OCI-LY3 (cell line): ENCODE measurements around the gene RIPPLY3.

Source experiments
- H2AFZ ChIP-seq: fragments of 200-600, 300-600 bp; shearing (Covaris generic); 2 replicates; pipeline ENCODE4 v1.6.0; 2014; ENCODE audit warnings: antibody characterized with exemption, low read depth, low read length
- H3K27ac ChIP-seq: fragments of 200-600, 300-600 bp; sonication (generic); 2 replicates; pipeline ENCODE4 v1.5.1; 2014; ENCODE audit warnings: mild to moderate bottlenecking, low read length, moderate library complexity, mixed read lengths
- H3K27me3 ChIP-seq: fragments of 200-600, 300-600 bp; sonication (generic); 2 replicates; pipeline ENCODE4 v1.6.1; 2014; ENCODE audit warnings: low read depth, low read length, mixed read lengths
- H3K36me3 ChIP-seq: fragments of 200-600, 300-600 bp; sonication (generic); replicated peaks from 2 replicates; pipeline ENCODE3; 2014; ENCODE audit warnings: low read depth, low read length, mixed read lengths
- H3K4me1 ChIP-seq: fragments of 300-600, 200-600 bp; sonication (generic); 2 replicates; pipeline ENCODE4 v1.6.1; 2014; ENCODE audit warnings: low read length, mixed read lengths
- H3K4me2 ChIP-seq: fragments of 200-600, 300-600 bp; sonication (generic); 2 replicates; pipeline ENCODE4 v1.6.1; 2014; ENCODE audit warnings: low read length, mixed read lengths
- H3K4me3 ChIP-seq: fragments of 300-600, 200-600 bp; sonication (generic); 2 replicates; pipeline ENCODE4 v1.5.1; 2014; ENCODE audit warnings: antibody characterized with exemption, mild to moderate bottlenecking, low read length, moderate library complexity
- H3K79me2 ChIP-seq: fragments of 300-600, 200-600 bp; shearing (Covaris generic); 2 replicates; pipeline ENCODE4 v1.6.1; 2014; ENCODE audit warnings: mild to moderate bottlenecking, low read length, mixed read lengths
- H3K9ac ChIP-seq: fragments of 300-600, 200-600 bp; shearing (Covaris generic); 2 replicates; pipeline ENCODE4 v1.6.0; 2014; ENCODE audit warnings: mild to moderate bottlenecking, low read length, moderate library complexity
- H3K9me3 ChIP-seq: fragments of 200-600, 300-600 bp; shearing (Covaris generic); 2 replicates; pipeline ENCODE4 v1.6.1; 2014; ENCODE audit warnings: low read length, mixed read lengths; ENCODE audit not compliant: insufficient read depth
- H4K20me1 ChIP-seq: fragments of 200-600, 300-600 bp; sonication (generic); 2 replicates; pipeline ENCODE4 v1.6.1; 2016; ENCODE audit warnings: low read length, mixed read lengths; ENCODE audit not compliant: insufficient read depth
- EZH2phosphoT487 ChIP-seq: fragments of 200-600 bp; shearing (Covaris generic); IDR thresholded peaks from 2 replicates; pipeline ENCODE4 v1.6.1; 2018; ENCODE audit warnings: antibody characterized with exemption, mixed run types, low read depth
- TF ChIP-seq, protein P1 (sequence below): fragments of 200-600, 300-600 bp; sonication (generic); IDR thresholded peaks from 2 replicates; pipeline ENCODE4 v1.5.1; 2014; ENCODE audit warnings: antibody characterized with exemption, low read length, low read depth

Gene RIPPLY3

GRCh38 chr21:36973986-36974850 is 32.3 kb upstream of the RIPPLY3 start:
- Histone ChIP-seq H3K27ac (no peak overlapping the region), H3K9ac (no peak overlapping the region)

GRCh38 chr21:36974851-36975192 is 31.7 kb upstream of the RIPPLY3 start:
- H3K27me3 ChIP-seq, result no peaks in the 10 kb centered on the region
- H3K9ac ChIP-seq, result no peak overlapping the region
- no peak overlapping the region for H2AFZ ChIP-seq
- no peaks in the 10 kb centered on the region for H3K9me3 ChIP-seq
- H3K4me2 ChIP-seq, result no peak overlapping the region
- no peaks in the 10 kb centered on the region for H4K20me1 ChIP-seq
- peaks cover 12% of the 10 kb centered on the region for H3K4me1 ChIP-seq
- no peaks in the 10 kb centered on the region for H3K36me3 ChIP-seq
- H3K4me3 ChIP-seq, result no peak overlapping the region
- TF ChIP-seq EZH2phosphoT487, result no peak
- TF ChIP-seq, protein P1, sequence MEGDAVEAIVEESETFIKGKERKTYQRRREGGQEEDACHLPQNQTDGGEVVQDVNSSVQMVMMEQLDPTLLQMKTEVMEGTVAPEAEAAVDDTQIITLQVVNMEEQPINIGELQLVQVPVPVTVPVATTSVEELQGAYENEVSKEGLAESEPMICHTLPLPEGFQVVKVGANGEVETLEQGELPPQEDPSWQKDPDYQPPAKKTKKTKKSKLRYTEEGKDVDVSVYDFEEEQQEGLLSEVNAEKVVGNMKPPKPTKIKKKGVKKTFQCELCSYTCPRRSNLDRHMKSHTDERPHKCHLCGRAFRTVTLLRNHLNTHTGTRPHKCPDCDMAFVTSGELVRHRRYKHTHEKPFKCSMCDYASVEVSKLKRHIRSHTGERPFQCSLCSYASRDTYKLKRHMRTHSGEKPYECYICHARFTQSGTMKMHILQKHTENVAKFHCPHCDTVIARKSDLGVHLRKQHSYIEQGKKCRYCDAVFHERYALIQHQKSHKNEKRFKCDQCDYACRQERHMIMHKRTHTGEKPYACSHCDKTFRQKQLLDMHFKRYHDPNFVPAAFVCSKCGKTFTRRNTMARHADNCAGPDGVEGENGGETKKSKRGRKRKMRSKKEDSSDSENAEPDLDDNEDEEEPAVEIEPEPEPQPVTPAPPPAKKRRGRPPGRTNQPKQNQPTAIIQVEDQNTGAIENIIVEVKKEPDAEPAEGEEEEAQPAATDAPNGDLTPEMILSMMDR, result no peak
- no peak overlapping the region for H3K27ac ChIP-seq
- H3K79me2 ChIP-seq, result no peaks in the 10 kb centered on the region

More at GRCh38 chr21:36973986-36974850, 32.3 kb upstream of the RIPPLY3 start:
- no peaks in the 10 kb centered on the region for H3K9me3 ChIP-seq
- H3K79me2 ChIP-seq, result no peaks in the 10 kb centered on the region
- TF ChIP-seq, protein P1, result no peak
- no peak for TF ChIP-seq EZH2phosphoT487
- no peaks in the 10 kb centered on the region for H3K27me3 ChIP-seq
- H2AFZ ChIP-seq, result no peak overlapping the region
- H4K20me1 ChIP-seq, result no peaks in the 10 kb centered on the region
- H3K4me1 ChIP-seq, result peaks cover 12% of the 10 kb centered on the region
- no peak overlapping the region for H3K4me3 ChIP-seq
- no peaks in the 10 kb centered on the region for H3K36me3 ChIP-seq
- no peak overlapping the region for H3K4me2 ChIP-seq

- Histone ChIP-seq H3K4me3 (no peak overlapping the region), H3K36me3 (no peaks in the 10 kb centered on the region), H3K79me2 (no peaks in the 10 kb centered on the region), H4K20me1 (no peaks in the 10 kb centered on the region), H3K9me3 (no peaks in the 10 kb centered on the region), H3K27ac (no peak overlapping the region), H3K4me2 (no peak overlapping the region), H3K4me1 (peaks cover 20% of the 10 kb centered on the region), H3K27me3 (no peaks in the 10 kb centered on the region), H3K9ac (no peak overlapping the region), H2AFZ (no peak overlapping the region)
- no peak for TF ChIP-seq EZH2phosphoT487
- TF ChIP-seq, protein P1, result no peak
These were observed 30.2 kb upstream of the RIPPLY3 start for GRCh38 chr21:36976228-36976861.

DNA sequence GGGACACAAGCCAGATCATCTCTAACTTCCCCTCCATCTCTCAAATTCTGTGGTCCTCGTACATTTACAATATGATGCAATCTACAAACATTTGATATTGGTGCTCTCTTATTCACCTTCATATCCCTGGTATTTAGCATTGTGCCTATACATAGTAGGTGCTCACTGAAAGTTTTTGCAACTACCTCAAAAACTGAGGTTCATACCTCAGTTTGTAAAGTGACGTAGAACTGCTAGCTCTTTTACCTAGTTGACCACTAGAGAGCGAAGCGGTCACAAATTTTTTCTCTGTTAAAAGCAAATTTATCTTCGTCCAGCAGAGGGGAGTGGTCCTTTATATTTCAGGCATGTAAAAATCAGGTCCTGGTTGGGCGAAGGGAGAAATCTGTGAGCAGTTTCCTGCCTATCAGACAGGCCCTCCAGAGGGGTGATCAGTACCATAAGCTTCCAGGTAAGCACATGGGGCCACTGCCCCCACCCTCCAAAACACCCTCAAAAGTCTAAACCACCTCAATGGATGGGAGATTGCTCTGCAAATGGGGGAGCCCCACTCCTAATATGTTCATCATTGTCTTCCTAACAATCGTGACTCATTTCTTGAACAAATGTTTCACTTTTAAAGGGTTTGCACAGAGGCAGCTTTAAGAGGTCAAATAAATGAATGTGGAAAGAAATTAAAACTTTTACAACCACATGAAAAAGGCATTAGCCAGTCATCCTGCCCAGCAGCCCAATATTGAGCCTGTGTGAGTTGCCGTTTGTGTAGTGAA is 29.4 kb upstream of the RIPPLY3 start:
- Histone ChIP-seq H4K20me1 (no peaks in the 10 kb centered on the region), H3K4me1 (peaks cover 25% of the 10 kb centered on the region), H3K9me3 (no peaks in the 10 kb centered on the region), H3K4me3 (peak overlapping the region; percentile 43), H3K27me3 (no peaks in the 10 kb centered on the region), H3K36me3 (no peaks in the 10 kb centered on the region), H3K4me2 (peak overlapping the region; percentile 50), H2AFZ (0 out of 2 replicates have a peak overlapping the region, but pooled peaks have one; percentile 29), H3K9ac (no peak overlapping the region; the same call in 1 of the 2 replicates), H3K27ac (no peak overlapping the region), H3K79me2 (no peaks in the 10 kb centered on the region)
- TF ChIP-seq EZH2phosphoT487, result no peak
- TF ChIP-seq, protein P1, result peak; percentile 64
